ENCODE data around the gene EFCAB11. TPM values are rescaled to one million over a fixed set of nuclear protein-coding genes. Genes with fewer than 3 reads are reported as not detected.
"Not testable (repeated sequence)": the region's sequence is repeated elsewhere in the genome, so short reads cannot be mapped to it uniquely, and the experiment has no call there.

Gene EFCAB11
- total RNA-seq, 1 experiment from 2014 or later: 10.6 TPM

- CTCF ChIA-PET: no interaction called here
- DNase-seq (ENCODE audit: unreplicated experiment): no peak
- H3K36me3 Mint-ChIP-seq (ENCODE audit: insufficient read depth, unreplicated experiment): no peaks in the 10 kb centered on the region
- H3K27ac Mint-ChIP-seq (ENCODE audit: low read depth, unreplicated experiment): no peak overlapping the region
- H3K4me1 Mint-ChIP-seq (ENCODE audit: insufficient read depth, unreplicated experiment): no peaks in the 10 kb centered on the region
- no peaks in the 10 kb centered on the region for H3K27me3 Mint-ChIP-seq (ENCODE audit: insufficient read depth, unreplicated experiment)
- intact Hi-C loops (cut with micrococcal nuclease): no loop called here
- POLR2A ChIA-PET: no interaction called here
- no peaks in the 10 kb centered on the region for H3K9me3 Mint-ChIP-seq (ENCODE audit: unreplicated experiment)
- no peak overlapping the region for H3K4me3 Mint-ChIP-seq (ENCODE audit: unreplicated experiment)
- no TSS peak for BruUV-seq (replicated peaks)
- TF ChIP-seq CTCF (IDR thresholded peaks at IDR 0.05; ENCODE audit: unreplicated experiment): no peak
Measured at GRCh38 chr14:89884761-89885160, 69.8 kb downstream of the EFCAB11 start.

DNA sequence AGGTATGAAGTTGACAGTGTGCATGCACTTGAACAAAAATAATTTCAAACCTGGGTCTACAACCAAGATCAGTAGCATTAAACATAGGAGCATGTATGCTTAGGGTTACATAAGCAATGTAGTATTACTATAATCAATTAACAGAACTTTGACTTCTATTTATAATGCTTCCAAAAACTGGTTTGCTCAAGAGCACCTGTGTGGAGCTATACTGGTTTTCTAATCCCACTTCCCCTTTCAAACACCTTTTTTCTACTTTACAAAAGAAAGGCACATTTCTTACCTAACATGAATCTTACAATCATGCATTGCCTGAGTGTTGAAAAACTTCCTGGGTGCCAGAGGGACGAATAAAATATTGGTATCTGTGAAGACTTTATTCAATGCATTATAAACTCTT lies 72.7 kb downstream of the EFCAB11 start:
- Mint-ChIP-seq H3K4me3 (ENCODE audit: unreplicated experiment) (no peak overlapping the region), H3K9me3 (ENCODE audit: unreplicated experiment) (no peaks in the 10 kb centered on the region), H3K27ac (ENCODE audit: low read depth, unreplicated experiment) (no peak overlapping the region), H3K4me1 (ENCODE audit: insufficient read depth, unreplicated experiment) (no peaks in the 10 kb centered on the region), H3K27me3 (ENCODE audit: insufficient read depth, unreplicated experiment) (no peaks in the 10 kb centered on the region), H3K36me3 (ENCODE audit: insufficient read depth, unreplicated experiment) (no peaks in the 10 kb centered on the region)
- ChIA-PET POLR2A (no interaction called here), CTCF (interaction anchor here (0.5 kb wide), 1 partner anchor 134 kb away, joined by 4 read pairs; no protein-coding TSS in a partner anchor)
- no peak for DNase-seq (ENCODE audit: unreplicated experiment)
- intact Hi-C loops (cut with micrococcal nuclease): no loop called here
- no TSS peak for BruUV-seq (replicated peaks)
- TF ChIP-seq CTCF (IDR thresholded peaks at IDR 0.05; ENCODE audit: unreplicated experiment): no peak

GRCh38 chr14:89874091-89874490 lies 80.4 kb downstream of the EFCAB11 start:
- CTCF ChIA-PET: interaction anchor here (1.0 kb wide), 1 partner anchor 847 kb away, joined by 3 read pairs; no protein-coding TSS in a partner anchor
- H3K4me3 Mint-ChIP-seq (ENCODE audit: unreplicated experiment); H3K9me3 Mint-ChIP-seq (ENCODE audit: unreplicated experiment); H3K27ac Mint-ChIP-seq (ENCODE audit: low read depth, unreplicated experiment); H3K27me3 Mint-ChIP-seq (ENCODE audit: insufficient read depth, unreplicated experiment); POLR2A ChIA-PET; H3K36me3 Mint-ChIP-seq (ENCODE audit: insufficient read depth, unreplicated experiment); intact Hi-C loops (cut with micrococcal nuclease); BruUV-seq (replicated peaks); H3K4me1 Mint-ChIP-seq (ENCODE audit: insufficient read depth, unreplicated experiment); DNase-seq (ENCODE audit: unreplicated experiment): not testable (repeated sequence)

- CTCF ChIA-PET: interaction anchor here (0.9 to 1.4 kb wide), 2 partner anchors 20 to 338 kb away, joined by 3 to 4 read pairs; no protein-coding TSS in a partner anchor
- intact Hi-C loops (cut with micrococcal nuclease): no loop called here
- Mint-ChIP-seq H3K27ac (ENCODE audit: low read depth, unreplicated experiment) (no peak overlapping the region), H3K36me3 (ENCODE audit: insufficient read depth, unreplicated experiment) (peaks cover 4% of the 10 kb centered on the region), H3K27me3 (ENCODE audit: insufficient read depth, unreplicated experiment) (no peaks in the 10 kb centered on the region), H3K9me3 (ENCODE audit: unreplicated experiment) (peaks cover 2% of the 10 kb centered on the region), H3K4me3 (ENCODE audit: unreplicated experiment) (no peak overlapping the region), H3K4me1 (ENCODE audit: insufficient read depth, unreplicated experiment) (peaks cover 9% of the 10 kb centered on the region)
- no TSS peak for BruUV-seq (replicated peaks)
- TF ChIP-seq CTCF (IDR thresholded peaks at IDR 0.05; ENCODE audit: unreplicated experiment): no peak
- peak; percentile 27 for DNase-seq (ENCODE audit: unreplicated experiment)
- POLR2A ChIA-PET: interaction anchor here (0.7 to 1.9 kb wide), 4 partner anchors 8 to 52 kb away, joined by 3 to 6 read pairs (median 3); no protein-coding TSS in a partner anchor
Measured at GRCh38 chr14:89870316-89870715, 84.2 kb downstream of the EFCAB11 start.

- no TSS peak for BruUV-seq (replicated peaks)
- H3K36me3 Mint-ChIP-seq (ENCODE audit: insufficient read depth, unreplicated experiment): no peaks in the 10 kb centered on the region
- intact Hi-C loops (cut with micrococcal nuclease): no loop called here
- no peak overlapping the region for H3K4me3 Mint-ChIP-seq (ENCODE audit: unreplicated experiment)
- H3K27ac Mint-ChIP-seq (ENCODE audit: low read depth, unreplicated experiment): no peak overlapping the region
- H3K4me1 Mint-ChIP-seq (ENCODE audit: insufficient read depth, unreplicated experiment): peaks cover 9% of the 10 kb centered on the region
- H3K27me3 Mint-ChIP-seq (ENCODE audit: insufficient read depth, unreplicated experiment): no peaks in the 10 kb centered on the region
- ChIA-PET CTCF (interaction anchor here (0.9 to 1.4 kb wide), 2 partner anchors 20 to 337 kb away, joined by 3 to 4 read pairs; no protein-coding TSS in a partner anchor), POLR2A (interaction anchor here (0.8 to 1.9 kb wide), 2 partner anchors 7 to 13 kb away, joined by 3 to 6 read pairs; no protein-coding TSS in a partner anchor)
- no peaks in the 10 kb centered on the region for H3K9me3 Mint-ChIP-seq (ENCODE audit: unreplicated experiment)
- no peak for DNase-seq (ENCODE audit: unreplicated experiment)
- no peak for TF ChIP-seq CTCF (IDR thresholded peaks at IDR 0.05; ENCODE audit: unreplicated experiment)
Measured at GRCh38 chr14:89869606-89870005, 84.9 kb downstream of the EFCAB11 start.
